ENCODE data around the gene DNLZ. TPM values are rescaled to one million over a fixed set of nuclear protein-coding genes. Genes with fewer than 3 reads are reported as not detected.
A peak's percentile ranks its signal among the peaks of the same experiment; 100 is the strongest.

DNLZ gene
- polyA plus RNA-seq, 1 donor = 17.0 TPM

- Histone ChIP-seq H3K4me1 (ENCODE audit: control insufficient read depth, insufficient read depth, low read length) (peaks cover 23% of the 10 kb centered on the region), H3K27ac (ENCODE audit: low read length) (no peak overlapping the region), H3K4me3 (ENCODE audit: low read length) (no peak overlapping the region), H3K9me3 (ENCODE audit: control insufficient read depth, low read depth, low read length) (peaks cover 8% of the 10 kb centered on the region), H3K36me3 (ENCODE audit: control insufficient read depth, insufficient read depth, low read length) (no peaks in the 10 kb centered on the region), H3K27me3 (ENCODE audit: control insufficient read depth, insufficient read depth, low read length) (no peaks in the 10 kb centered on the region)
- no peak for DNase-seq
- WGBS (ENCODE audit: insufficient coverage, low lambda C conversion rate) = no CpG with 5 or more reads among the region's 24 CpGs
Observed at GRCh38 chr9:136343884-136344269, 19.7 kb downstream of the DNLZ start.

GRCh38 chr9:136343121-136343883 lies 20.2 kb downstream of the DNLZ start:
- Histone ChIP-seq H3K27ac (ENCODE audit: low read length) (no peak overlapping the region), H3K9me3 (ENCODE audit: control insufficient read depth, low read depth, low read length) (peaks cover 8% of the 10 kb centered on the region)
- DNase-seq = no peak

GRCh38 chr9:136342181-136343120 lies 21.1 kb downstream of the DNLZ start:
- H3K4me3 ChIP-seq (ENCODE audit: low read length) = peak overlapping the region; percentile 37
- peak; percentile 88 to 93 for DNase-seq
- peaks cover 23% of the 10 kb centered on the region for H3K4me1 ChIP-seq (ENCODE audit: control insufficient read depth, insufficient read depth, low read length)
- no CpG with 5 or more reads among the region's 60 CpGs for WGBS (ENCODE audit: insufficient coverage, low lambda C conversion rate)
- no peaks in the 10 kb centered on the region for H3K27me3 ChIP-seq (ENCODE audit: control insufficient read depth, insufficient read depth, low read length)
- H3K27ac ChIP-seq (ENCODE audit: low read length) = no peak overlapping the region
- H3K36me3 ChIP-seq (ENCODE audit: control insufficient read depth, insufficient read depth, low read length) = no peaks in the 10 kb centered on the region
- H3K9me3 ChIP-seq (ENCODE audit: control insufficient read depth, low read depth, low read length) = peaks cover 5% of the 10 kb centered on the region

More at GRCh38 chr9:136343121-136343883, 20.2 kb downstream of the DNLZ start:
- no peaks in the 10 kb centered on the region for H3K27me3 ChIP-seq (ENCODE audit: control insufficient read depth, insufficient read depth, low read length)
- no CpG with 5 or more reads among the region's 23 CpGs for WGBS (ENCODE audit: insufficient coverage, low lambda C conversion rate)
- H3K36me3 ChIP-seq (ENCODE audit: control insufficient read depth, insufficient read depth, low read length) = no peaks in the 10 kb centered on the region
- peak overlapping the region; percentile 18 for H3K4me3 ChIP-seq (ENCODE audit: low read length)
- H3K4me1 ChIP-seq (ENCODE audit: control insufficient read depth, insufficient read depth, low read length) = peaks cover 23% of the 10 kb centered on the region

GRCh38 chr9:136341769-136342168 lies 21.8 kb downstream of the DNLZ start:
- Histone ChIP-seq H3K36me3 (ENCODE audit: control insufficient read depth, insufficient read depth, low read length) (peaks cover 3% of the 10 kb centered on the region), H3K27ac (ENCODE audit: low read length) (no peak overlapping the region), H3K4me3 (ENCODE audit: low read length) (no peak overlapping the region), H3K4me1 (ENCODE audit: control insufficient read depth, insufficient read depth, low read length) (peaks cover 20% of the 10 kb centered on the region), H3K27me3 (ENCODE audit: control insufficient read depth, insufficient read depth, low read length) (no peaks in the 10 kb centered on the region), H3K9me3 (ENCODE audit: control insufficient read depth, low read depth, low read length) (peaks cover 5% of the 10 kb centered on the region)
- no peak for DNase-seq
- no CpG with 5 or more reads among the region's 10 CpGs for WGBS (ENCODE audit: insufficient coverage, low lambda C conversion rate)

GRCh38 chr9:136341042-136341655 lies 22.4 kb downstream of the DNLZ start:
- Histone ChIP-seq H3K9me3 (ENCODE audit: control insufficient read depth, low read depth, low read length) (peaks cover 5% of the 10 kb centered on the region), H3K4me3 (ENCODE audit: low read length) (no peak overlapping the region), H3K4me1 (ENCODE audit: control insufficient read depth, insufficient read depth, low read length) (peaks cover 13% of the 10 kb centered on the region), H3K27me3 (ENCODE audit: control insufficient read depth, insufficient read depth, low read length) (no peaks in the 10 kb centered on the region), H3K27ac (ENCODE audit: low read length) (no peak overlapping the region), H3K36me3 (ENCODE audit: control insufficient read depth, insufficient read depth, low read length) (peaks cover 3% of the 10 kb centered on the region)
- DNase-seq = no peak
- no CpG with 5 or more reads among the region's 18 CpGs for WGBS (ENCODE audit: insufficient coverage, low lambda C conversion rate)

- Histone ChIP-seq H3K4me3 (ENCODE audit: low read length) (no peak overlapping the region), H3K27ac (ENCODE audit: low read length) (no peak overlapping the region), H3K27me3 (ENCODE audit: control insufficient read depth, insufficient read depth, low read length) (no peaks in the 10 kb centered on the region), H3K36me3 (ENCODE audit: control insufficient read depth, insufficient read depth, low read length) (peaks cover 4% of the 10 kb centered on the region), H3K9me3 (ENCODE audit: control insufficient read depth, low read depth, low read length) (peaks cover 5% of the 10 kb centered on the region), H3K4me1 (ENCODE audit: control insufficient read depth, insufficient read depth, low read length) (peaks cover 10% of the 10 kb centered on the region)
- DNase-seq = no peak
- no CpG with 5 or more reads among the region's 28 CpGs for WGBS (ENCODE audit: insufficient coverage, low lambda C conversion rate)
Observed at GRCh38 chr9:136340356-136341041, 23.0 kb downstream of the DNLZ start.

GRCh38 chr9:136339958-136340310 lies 23.6 kb downstream of the DNLZ start:
- no peak overlapping the region for H3K4me3 ChIP-seq (ENCODE audit: low read length)
- WGBS (ENCODE audit: insufficient coverage, low lambda C conversion rate) = no CpG with 5 or more reads among the region's 12 CpGs

GRCh38 chr9:136339173-136339957 lies 24.2 kb downstream of the DNLZ start:
- no peak overlapping the region for H3K4me3 ChIP-seq (ENCODE audit: low read length)
- H3K27me3 ChIP-seq (ENCODE audit: control insufficient read depth, insufficient read depth, low read length) = no peaks in the 10 kb centered on the region
- peaks cover 10% of the 10 kb centered on the region for H3K4me1 ChIP-seq (ENCODE audit: control insufficient read depth, insufficient read depth, low read length)
- no CpG with 5 or more reads among the region's 32 CpGs for WGBS (ENCODE audit: insufficient coverage, low lambda C conversion rate)
- H3K9me3 ChIP-seq (ENCODE audit: control insufficient read depth, low read depth, low read length) = no peaks in the 10 kb centered on the region
- peaks cover 6% of the 10 kb centered on the region for H3K36me3 ChIP-seq (ENCODE audit: control insufficient read depth, insufficient read depth, low read length)
- DNase-seq = peak; percentile 54 to 68
- H3K27ac ChIP-seq (ENCODE audit: low read length) = no peak overlapping the region

More at GRCh38 chr9:136339958-136340310, 23.6 kb downstream of the DNLZ start:
- Histone ChIP-seq H3K4me1 (ENCODE audit: control insufficient read depth, insufficient read depth, low read length) (peaks cover 10% of the 10 kb centered on the region), H3K36me3 (ENCODE audit: control insufficient read depth, insufficient read depth, low read length) (peaks cover 6% of the 10 kb centered on the region), H3K27ac (ENCODE audit: low read length) (no peak overlapping the region), H3K27me3 (ENCODE audit: control insufficient read depth, insufficient read depth, low read length) (no peaks in the 10 kb centered on the region), H3K9me3 (ENCODE audit: control insufficient read depth, low read depth, low read length) (no peaks in the 10 kb centered on the region)
- DNase-seq = no peak

GRCh38 chr9:136338511-136338910 lies 25.0 kb downstream of the DNLZ start:
- Histone ChIP-seq H3K27me3 (ENCODE audit: control insufficient read depth, insufficient read depth, low read length) (no peaks in the 10 kb centered on the region), H3K9me3 (ENCODE audit: control insufficient read depth, low read depth, low read length) (no peaks in the 10 kb centered on the region), H3K27ac (ENCODE audit: low read length) (no peak overlapping the region), H3K36me3 (ENCODE audit: control insufficient read depth, insufficient read depth, low read length) (peaks cover 6% of the 10 kb centered on the region), H3K4me3 (ENCODE audit: low read length) (no peak overlapping the region), H3K4me1 (ENCODE audit: control insufficient read depth, insufficient read depth, low read length) (peaks cover 10% of the 10 kb centered on the region)
- WGBS (ENCODE audit: insufficient coverage, low lambda C conversion rate) = no CpG with 5 or more reads among the region's 25 CpGs
- DNase-seq = no peak

All from large intestine (tissue), 3 donors.